ENCODE data around the gene TESMIN.

Gene TESMIN

GRCh38 chr11:68735125-68735524 lies 16.2 kb downstream of the TESMIN start:
- no peak overlapping the region for H3K27ac ChIP-seq

GRCh38 chr11:68734111-68734510 lies 17.2 kb downstream of the TESMIN start:
- H3K27ac ChIP-seq = no peak overlapping the region
- no peak for TF ChIP-seq CTCF (conservative IDR thresholded peaks at IDR 0.05)
- no peak for TF ChIP-seq ZFX (IDR thresholded peaks at IDR 0.05)

More at GRCh38 chr11:68735125-68735524, 16.2 kb downstream of the TESMIN start:
- TF ChIP-seq ZFX (IDR thresholded peaks at IDR 0.05) = no peak
- TF ChIP-seq CTCF (conservative IDR thresholded peaks at IDR 0.05) = no peak

- H3K27ac ChIP-seq = no peak overlapping the region
- TF ChIP-seq ZFX (IDR thresholded peaks at IDR 0.05) (no peak), CTCF (conservative IDR thresholded peaks at IDR 0.05) (peak; percentile 21)
Measured at GRCh38 chr11:68727783-68728182, 23.5 kb downstream of the TESMIN start.

GRCh38 chr11:68724293-68724692 lies 27.0 kb downstream of the TESMIN start:
- H3K27ac ChIP-seq = no peak overlapping the region
- TF ChIP-seq ZFX (IDR thresholded peaks at IDR 0.05) (no peak), CTCF (conservative IDR thresholded peaks at IDR 0.05) (no peak)

GRCh38 chr11:68722143-68722542 lies 29.2 kb downstream of the TESMIN start:
- TF ChIP-seq ZFX (IDR thresholded peaks at IDR 0.05) = no peak
- no peak for TF ChIP-seq CTCF (conservative IDR thresholded peaks at IDR 0.05)
- no peak overlapping the region for H3K27ac ChIP-seq

- no peak overlapping the region for H3K27ac ChIP-seq
- TF ChIP-seq ZFX (IDR thresholded peaks at IDR 0.05) (no peak), CTCF (conservative IDR thresholded peaks at IDR 0.05) (no peak)
Measured at GRCh38 chr11:68721075-68721474, 30.2 kb downstream of the TESMIN start.

- H3K27ac ChIP-seq = no peak overlapping the region
- TF ChIP-seq ZFX (IDR thresholded peaks at IDR 0.05) (no peak), CTCF (conservative IDR thresholded peaks at IDR 0.05) (no peak)
Measured at GRCh38 chr11:68715456-68716122, 35.7 kb downstream of the TESMIN start.
